ENCODE measurements around the gene FBL. TPM values are rescaled to one million over a fixed set of nuclear protein-coding genes. Genes with fewer than 3 reads are reported as not detected.

FBL gene
- total and polyA plus RNA-seq, 2 of the 13 experiments (the other 11 are each of a cell fraction or from before 2014, with no cell fraction given): 153 to 468 TPM

GRCh38 chr19:39845933-39846677 lies at the start of gene FBL (continued):
- TF ChIP-seq U2AF2 (IDR thresholded peaks at IDR 0.05; ENCODE audit: low read depth, low read length) (no peak), ZBTB26 (CRISPR knock-in tag; IDR thresholded peaks at IDR 0.05; ENCODE audit: borderline replicate concordance) (peak; percentile 62), NFIB (CRISPR knock-in tag; IDR thresholded peaks at IDR 0.05; ENCODE audit: borderline replicate concordance) (no peak), ZNF430 (CRISPR knock-in tag; IDR thresholded peaks at IDR 0.05) (0 out of 2 replicates have a peak, but pooled peaks have one; percentile 72), ZNF501 (CRISPR knock-in tag; IDR thresholded peaks at IDR 0.05) (no peak), FOSL1 (CRISPR knock-in tag; IDR thresholded peaks at IDR 0.05; ENCODE audit: borderline replicate concordance) (no peak), CEBPB (IDR thresholded peaks at IDR 0.05; ENCODE audit: borderline replicate concordance, low read depth, low read length) (no peak), FLYWCH1 (CRISPR knock-in tag; IDR thresholded peaks at IDR 0.05) (no peak), CHD2 (IDR thresholded peaks at IDR 0.05; ENCODE audit: low read depth, low read length) (no peak), ZNF724P (CRISPR knock-in tag; IDR thresholded peaks at IDR 0.05; ENCODE audit: borderline replicate concordance) (peak; percentile 77; the same call in 1 of the 2 replicates), ARNT (IDR thresholded peaks at IDR 0.05) (no peak), ZNF75D (CRISPR knock-in tag; IDR thresholded peaks at IDR 0.05; ENCODE audit: borderline replicate concordance) (no peak), MXD3 (CRISPR knock-in tag; IDR thresholded peaks at IDR 0.05) (peak; percentile 91), ZNF20 (CRISPR knock-in tag; IDR thresholded peaks at IDR 0.05) (no peak), ZNF569 (CRISPR knock-in tag; IDR thresholded peaks at IDR 0.05; ENCODE audit: borderline replicate concordance) (no peak), RBM39 (IDR thresholded peaks at IDR 0.05; ENCODE audit: low read depth, low read length, poor library complexity, severe bottlenecking) (no peak), KLF11 (CRISPR knock-in tag; IDR thresholded peaks at IDR 0.05) (peak; percentile 61; the same call in 1 of the 2 replicates), ZKSCAN8 (CRISPR knock-in tag; IDR thresholded peaks at IDR 0.05; ENCODE audit: borderline replicate concordance) (0 out of 2 replicates have a peak, but pooled peaks have one; percentile 38), RERE (CRISPR knock-in tag; IDR thresholded peaks at IDR 0.05; ENCODE audit: low read depth) (no peak), ZNF737 (CRISPR knock-in tag; IDR thresholded peaks at IDR 0.05; ENCODE audit: borderline replicate concordance) (peak; percentile 72; the same call in 1 of the 2 replicates), KLF16 (CRISPR knock-in tag; IDR thresholded peaks at IDR 0.05) (peak in 1 of 2 experiments; percentile 55; a peak in 1 of 4 replicates), ZNF775 (CRISPR knock-in tag; IDR thresholded peaks at IDR 0.05; ENCODE audit: borderline replicate concordance) (no peak), ZNF619 (CRISPR knock-in tag; IDR thresholded peaks at IDR 0.05) (no peak), ZNF557 (CRISPR knock-in tag; IDR thresholded peaks at IDR 0.05) (no peak)
